ENCODE data around the gene ZNF469.

GRCh38 chr16:88420496-88420895 is 37.7 kb downstream of the ZNF469 start:
- TF ChIP-seq FOXA3 (CRISPR knock-in tag; IDR thresholded peaks at IDR 0.05) = no peak
- no peak for TF ChIP-seq CTCF (CRISPR knock-in tag; IDR thresholded peaks at IDR 0.05)
- TF ChIP-seq FOXO4 (CRISPR knock-in tag; conservative IDR thresholded peaks at IDR 0.05) = no peak
- no peak for TF ChIP-seq JUNB (CRISPR knock-in tag; IDR thresholded peaks at IDR 0.05; ENCODE audit: borderline replicate concordance)
- no peak for TF ChIP-seq EED (CRISPR knock-in tag; IDR thresholded peaks at IDR 0.05)
- no peak for TF ChIP-seq ATM (IDR thresholded peaks at IDR 0.05; ENCODE audit: borderline replicate concordance)
- TF ChIP-seq ZNF138 (CRISPR knock-in tag; IDR thresholded peaks at IDR 0.05; ENCODE audit: low read depth) = no peak
- no peak for TF ChIP-seq MEIS2 (CRISPR knock-in tag; IDR thresholded peaks at IDR 0.05)
- no peak for TF ChIP-seq ZNF589 (CRISPR knock-in tag; conservative IDR thresholded peaks at IDR 0.05)
- TF ChIP-seq SOX13 (IDR thresholded peaks at IDR 0.05) = no peak
- TF ChIP-seq SOX13 (CRISPR knock-in tag; conservative IDR thresholded peaks at IDR 0.05 in 1 of 2, IDR thresholded peaks at IDR 0.05 in 1 of 2) = no peak
- TF ChIP-seq ZSCAN25 (CRISPR knock-in tag; IDR thresholded peaks at IDR 0.05) = no peak
- no peak for TF ChIP-seq MAFF (IDR thresholded peaks at IDR 0.05; ENCODE audit: low read depth, low read length)
- no peak for TF ChIP-seq USF2 (IDR thresholded peaks at IDR 0.05; ENCODE audit: low read depth, low read length)
- no peak for TF ChIP-seq USF2 (CRISPR knock-in tag; IDR thresholded peaks at IDR 0.05; ENCODE audit: borderline replicate concordance)
